Kidney (tissue), 14 donors: Measurements from ENCODE around the gene RBM26. TPM values are rescaled to one million over a fixed set of nuclear protein-coding genes. Genes with fewer than 3 reads are reported as not detected.

Experiments
- DNase-seq, 5 donors: peaks; one replicate each; pipeline ENCODE4 v3.0.0-alpha.2; 2013 to 2020
- FAIRE-seq: peaks from 2 replicates; lab custom pipeline; 2012; peaks lifted over from hg19 to GRCh38; lab: Jason Lieb, UNC
- H3K27ac ChIP-seq, 2 donors: one replicate each; pipeline ENCODE4 v1.7.0; 2013; ENCODE audit warnings: low read depth in 2 of 2, low read length in 2 of 2, inconsistent platforms in 1 of 2
- H3K27me3 ChIP-seq: one replicate; pipeline ENCODE4 v1.7.1; 2013; ENCODE audit warnings: low read length, inconsistent platforms; ENCODE audit not compliant: control insufficient read depth, insufficient read depth
- H3K36me3 ChIP-seq, 3 donors: one replicate each; pipeline versions ENCODE4 v1.7.0 to v1.7.1; 2013; ENCODE audit warnings: low read length in 3 of 3, control low read depth in 1 of 3, inconsistent platforms in 1 of 3; ENCODE audit not compliant: insufficient read depth in 3 of 3, control insufficient read depth in 2 of 3
- H3K4me1 ChIP-seq, 3 donors: one replicate each; pipeline versions ENCODE4 v1.7.0 to v1.7.1; 2013; ENCODE audit warnings: low read length in 3 of 3, inconsistent platforms in 1 of 3, low read depth in 1 of 3; ENCODE audit not compliant: control insufficient read depth in 2 of 3, insufficient read depth in 2 of 3
- H3K4me3 ChIP-seq, 3 donors: one replicate each; pipeline versions ENCODE4 v1.7.0 to v1.8.1; 2013; ENCODE audit warnings: low read length in 3 of 3, control low read depth in 1 of 3, inconsistent platforms in 1 of 3
- H3K9ac ChIP-seq, 3 donors: one replicate each; pipeline versions ENCODE4 v1.7.0 to v1.7.1; 2013; ENCODE audit warnings: low read length in 3 of 3, control low read depth in 1 of 3, inconsistent platforms in 1 of 3
- H3K9me3 ChIP-seq, 3 donors: one replicate each; pipeline versions ENCODE4 v1.7.0 to v1.7.1; 2013; ENCODE audit warnings: low read length in 3 of 3, control low read depth in 1 of 3, inconsistent platforms in 1 of 3; ENCODE audit not compliant: control insufficient read depth in 2 of 3, insufficient read depth in 1 of 3
- CTCF ChIP-seq: IDR thresholded peaks from 3 replicates; pipeline ENCODE4 v1.5.1; 2012; ENCODE audit warnings: mild to moderate bottlenecking, moderate library complexity, borderline replicate concordance; ENCODE audit not compliant: insufficient read depth; ENCODE audit errors: extremely low read depth
- intact Hi-C: fragments of 100-400 bp; cut with DNase I; formaldehyde crosslinking; loops from one replicate; pipeline ENCODE4 v1.11.1; 2022
- polyA plus RNA-seq: library from polyadenylated mRNA; stranded (reverse); fragments of 350-450 nt; fragmentation: Illumina TruSeq; extraction: RNeasy Lipid Tissue Mini Kit (QIAGEN cat#74804); gene quantifications from one replicate; pipeline ENCODE4 v1.2.3, GENCODE V29; 2014; ENCODE audit warnings: low read depth, low replicate concordance; ENCODE audit not compliant: insufficient read depth
- total RNA-seq: library from RNA; stranded (reverse); fragmentation: NEBNext Ultra II Directional; extraction: Animal tissue kit (Norgen Biotek cat#: 25700); gene quantifications from one replicate; pipeline ENCODE4 v1.2.1, GENCODE V29; 2021
- donor health status: control.
- donor health status: control.
- donor health status: control.
- donor health status: control.
- donor health status: control.
- donor health status: DM: yes; HTN: yes; CAD: no.
- donor health status: Normal renal cell carcinoma (clear cell type).

RBM26 gene
- total and polyA plus RNA-seq, 2 donors from 2014 or later: 14.5 to 39.2 TPM

- Histone ChIP-seq H3K27ac (no peak overlapping the region), H3K4me3 (no peak overlapping the region), H3K27me3 (no peaks in the 10 kb centered on the region), H3K36me3 (no peaks in the 10 kb centered on the region), H3K9me3 (no peaks in the 10 kb centered on the region), H3K9ac (no peak overlapping the region), H3K4me1 (peaks cover 4 to 19% (median 12%) of the 10 kb centered on the region in 3 donors)
- no peak for TF ChIP-seq CTCF
- DNase-seq (no peak), FAIRE-seq (no peak)
- intact Hi-C loops: no loop called here
These were observed 4.6 kb downstream of the RBM26 start for GRCh38 chr13:79401259-79402070.

GRCh38 chr13:79398915-79399314 lies 7.1 kb downstream of the RBM26 start:
- H3K4me3 ChIP-seq: no peak overlapping the region
- H3K9ac ChIP-seq: no peak overlapping the region
- no peak for TF ChIP-seq CTCF
- no peak for DNase-seq
- H3K36me3 ChIP-seq: no peaks in the 10 kb centered on the region
- H3K4me1 ChIP-seq: peaks cover 0 to 15% (median 12%) of the 10 kb centered on the region in 3 donors
- no peak for FAIRE-seq
- no peaks in the 10 kb centered on the region for H3K9me3 ChIP-seq
- intact Hi-C loops: no loop called here
- no peaks in the 10 kb centered on the region for H3K27me3 ChIP-seq
- H3K27ac ChIP-seq: no peak overlapping the region

- H3K4me1 ChIP-seq: peaks cover 2 to 17% (median 14%) of the 10 kb centered on the region in 3 donors
- no peak overlapping the region for H3K9ac ChIP-seq
- no peak overlapping the region for H3K27ac ChIP-seq
- no peak for TF ChIP-seq CTCF
- DNase-seq (no peak), FAIRE-seq (no peak)
- H3K27me3 ChIP-seq: no peaks in the 10 kb centered on the region
- intact Hi-C loops: no loop called here
- H3K4me3 ChIP-seq: no peak overlapping the region
- no peaks in the 10 kb centered on the region for H3K36me3 ChIP-seq
- no peaks in the 10 kb centered on the region for H3K9me3 ChIP-seq
These were observed 7.9 kb downstream of the RBM26 start for GRCh38 chr13:79398127-79398526.
